H9 (cell line): ENCODE data around the gene CRAMP1. TPM values are rescaled to one million over a fixed set of nuclear protein-coding genes. Genes with fewer than 3 reads are reported as not detected.
A peak's percentile ranks its signal among the peaks of the same experiment; 100 is the strongest.

Source experiments
- DNase-seq: peaks from one replicate; pipeline ENCODE4 v3.0.0-alpha.2; 2017
- H2AFZ ChIP-seq: one replicate; pipeline ENCODE4 v1.6.1; 2013; ENCODE audit warnings: mild to moderate bottlenecking, low read length, control low read depth, moderate library complexity
- H2AK5ac ChIP-seq: 2 replicates; pipeline ENCODE4 v1.6.1; 2013; ENCODE audit warnings: low read length, control low read depth, mixed read lengths; ENCODE audit not compliant: insufficient read length
- H2BK120ac ChIP-seq: one replicate; pipeline ENCODE4 v1.6.1; 2013; ENCODE audit warnings: low read depth, mild to moderate bottlenecking, low read length, control low read depth, inconsistent platforms; ENCODE audit not compliant: poor library complexity, severe bottlenecking
- H2BK12ac ChIP-seq: 2 replicates; pipeline ENCODE4 v1.6.1; 2013; ENCODE audit warnings: low read length, control low read depth, mixed read lengths, low read depth; ENCODE audit not compliant: insufficient read length
- H2BK15ac ChIP-seq: 2 replicates; pipeline ENCODE4 v1.6.1; 2013; ENCODE audit warnings: low read depth, low read length, control low read depth
- H2BK20ac ChIP-seq: one replicate; pipeline ENCODE4 v1.6.1; 2013; ENCODE audit warnings: low read depth, mild to moderate bottlenecking, low read length, control low read depth, inconsistent platforms; ENCODE audit not compliant: poor library complexity, severe bottlenecking
- H2BK5ac ChIP-seq: 2 replicates; pipeline ENCODE4 v1.6.1; 2013; ENCODE audit warnings: low read length, control low read depth, mixed read lengths; ENCODE audit not compliant: insufficient read length
- H3K14ac ChIP-seq: 2 replicates; pipeline ENCODE4 v1.6.1; 2013; ENCODE audit warnings: low read length, control low read depth; ENCODE audit not compliant: insufficient read depth
- H3K18ac ChIP-seq: 2 replicates; pipeline ENCODE4 v1.6.1; 2013; ENCODE audit warnings: low read depth, mild to moderate bottlenecking, mixed read lengths, low read length, control low read depth; ENCODE audit not compliant: insufficient read length
- H3K23ac ChIP-seq: 2 replicates; pipeline ENCODE4 v1.6.1; 2013; ENCODE audit warnings: low read length, control low read depth, mixed read lengths, low read depth; ENCODE audit not compliant: insufficient read length
- H3K23me2 ChIP-seq: 2 replicates; pipeline ENCODE4 v1.6.1; 2013; ENCODE audit warnings: low read depth, mild to moderate bottlenecking, mixed read lengths, low read length, control low read depth; ENCODE audit not compliant: insufficient read length, poor library complexity, severe bottlenecking
- H3K27ac ChIP-seq: 2 replicates; pipeline ENCODE4 v1.5.1; 2013; ENCODE audit warnings: low read length, control low read depth, mixed read lengths, low read depth; ENCODE audit not compliant: insufficient read length
- H3K27me3 ChIP-seq: 2 replicates; pipeline ENCODE4 v1.6.1; 2013; ENCODE audit warnings: low read length, control low read depth, inconsistent platforms; ENCODE audit not compliant: insufficient read depth
- H3K4ac ChIP-seq: 2 replicates; pipeline ENCODE4 v1.6.1; 2013; ENCODE audit warnings: low read depth, mild to moderate bottlenecking, control low read depth, inconsistent platforms, low read length, moderate library complexity
- H3K4me1 ChIP-seq: 2 replicates; pipeline ENCODE4 v1.6.1; 2013; ENCODE audit warnings: low read length, control low read depth, inconsistent platforms; ENCODE audit not compliant: insufficient read depth
- H3K4me2 ChIP-seq: 2 replicates; pipeline ENCODE4 v1.6.1; 2013; ENCODE audit warnings: low read length, control low read depth, mixed read lengths; ENCODE audit not compliant: insufficient read length, insufficient read depth
- H3K56ac ChIP-seq: 2 replicates; pipeline ENCODE4 v1.6.1; 2013; ENCODE audit warnings: low read depth, mild to moderate bottlenecking, mixed read lengths, low read length, control low read depth; ENCODE audit not compliant: insufficient read length
- H3K79me1 ChIP-seq: 2 replicates; pipeline ENCODE4 v1.6.1; 2013; ENCODE audit warnings: low read depth, mild to moderate bottlenecking, moderate library complexity, low read length, control low read depth, inconsistent platforms; ENCODE audit not compliant: insufficient read depth, poor library complexity, severe bottlenecking
- H3K79me2 ChIP-seq: 2 replicates; pipeline ENCODE4 v1.6.1; 2013; ENCODE audit warnings: low read length, control low read depth, inconsistent platforms; ENCODE audit not compliant: insufficient read depth
- H3K9ac ChIP-seq: 2 replicates; pipeline ENCODE4 v1.6.1; 2013; ENCODE audit warnings: low read length, control low read depth, mixed read lengths; ENCODE audit not compliant: insufficient read length; ENCODE audit errors: extremely low read depth
- H3K9me3 ChIP-seq: one replicate; pipeline ENCODE4 v1.6.1; 2013; ENCODE audit warnings: low read depth, low read length, inconsistent platforms; ENCODE audit not compliant: control insufficient read depth
- H3T11ph ChIP-seq: one replicate; pipeline ENCODE4 v1.6.1; 2013; ENCODE audit warnings: mild to moderate bottlenecking, low read length, control low read depth, inconsistent platforms
- H4K20me1 ChIP-seq: one replicate; pipeline ENCODE4 v1.6.1; 2013; ENCODE audit not compliant: control insufficient read depth, insufficient read length, insufficient read depth
- H4K5ac ChIP-seq: 2 replicates; pipeline ENCODE4 v1.6.1; 2013; ENCODE audit warnings: low read depth, mild to moderate bottlenecking, mixed read lengths, low read length, control low read depth; ENCODE audit not compliant: insufficient read length
- H4K8ac ChIP-seq: replicated peaks from 2 replicates; pipeline ENCODE4 v1.6.1; 2013; ENCODE audit warnings: low read length, control low read depth, mixed read lengths, low read depth; ENCODE audit not compliant: insufficient read length
- H4K91ac ChIP-seq: 2 replicates; pipeline ENCODE4 v1.6.1; 2013; ENCODE audit warnings: low read depth, mild to moderate bottlenecking, moderate library complexity, mixed read lengths, low read length, control low read depth; ENCODE audit not compliant: insufficient read length
- H3K27ac Mint-ChIP-seq, 3 experiments: 2 replicates in 2 of 3; 3 replicates in 1 of 3; pipeline ENCODE4 v1.8.0; 2020 to 2021; ENCODE audit warnings: mixed read lengths in 3 of 3, mild to moderate bottlenecking in 1 of 3, moderate library complexity in 1 of 3
- H3K27me3 Mint-ChIP-seq: 2 replicates; pipeline ENCODE4 v1.8.0; 2021; ENCODE audit warnings: low read depth, mild to moderate bottlenecking, moderate library complexity, mixed read lengths
- H3K36me3 Mint-ChIP-seq, 3 experiments: 2 replicates in 2 of 3; 3 replicates in 1 of 3; pipeline ENCODE4 v1.8.0; 2020 to 2021; ENCODE audit warnings: low read depth in 3 of 3, mixed read lengths in 3 of 3; ENCODE audit not compliant: insufficient read depth in 1 of 3
- H3K4me1 Mint-ChIP-seq, 2 experiments: 2 replicates each; pipeline ENCODE4 v1.8.0; 2020; ENCODE audit warnings: mixed read lengths in 2 of 2
- H3K4me3 Mint-ChIP-seq, 2 experiments: 2 replicates in 1 of 2; 3 replicates in 1 of 2; pipeline ENCODE4 v1.8.0; 2020 to 2021; ENCODE audit warnings: mild to moderate bottlenecking in 2 of 2, mixed read lengths in 2 of 2, moderate library complexity in 1 of 2
- H3K9me3 Mint-ChIP-seq, 2 experiments: 2 replicates in 1 of 2; 3 replicates in 1 of 2; pipeline ENCODE4 v1.8.0; 2020; ENCODE audit warnings: mild to moderate bottlenecking in 2 of 2, mixed read lengths in 2 of 2, moderate library complexity in 1 of 2
- WGBS: extraction: QIAGEN DNeasy Blood & Tissue Kit; methylation state at CpG from one replicate; pipeline ENCODE4 v1.1.7; 2013; ENCODE audit warnings: missing lambda C conversion rate, low lambda C conversion rate, mixed read lengths; ENCODE audit not compliant: insufficient read length; ENCODE audit errors: extremely low coverage; 5-methylcytosine and 5-hydroxymethylcytosine counted together
- total RNA-seq: library from RNA; stranded (reverse); gene quantifications from 2 replicates; pipeline ENCODE4 v1.2.1, GENCODE V29; 2021
- TF ChIP-seq, protein P1 (sequence below): fragments of 200-600 bp; sonication (generic); conservative IDR thresholded peaks from 3 replicates; pipeline ENCODE4 v1.8.0; 2021; ENCODE audit warnings: antibody characterized with exemption, mild to moderate bottlenecking

CRAMP1 gene
- total RNA-seq, 1 experiment from 2014 or later, result 46.2 TPM

DNA sequence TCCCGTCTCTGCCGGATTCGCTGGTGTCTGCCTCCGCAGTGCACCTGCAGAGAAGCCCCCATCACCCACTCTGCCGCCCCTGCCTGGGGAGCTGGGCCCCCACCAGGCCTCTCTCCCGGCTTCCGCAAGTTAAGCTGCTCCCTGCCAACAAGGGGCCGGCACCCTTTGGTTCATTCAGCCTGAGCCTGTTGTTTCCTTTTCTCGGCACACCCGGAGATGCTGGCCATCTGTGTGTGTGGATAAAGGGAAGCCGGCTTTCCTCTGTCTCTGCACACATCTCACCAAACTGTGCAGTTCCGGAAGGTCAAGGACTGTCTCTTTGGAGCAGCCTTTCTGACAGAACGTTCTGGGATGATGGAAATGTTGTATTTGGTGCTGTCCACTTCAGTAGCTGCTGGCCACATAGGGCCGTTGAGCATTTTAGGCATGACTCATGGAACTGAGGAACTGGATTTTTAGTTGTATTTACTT lies 100.7 kb downstream of the CRAMP1 start:
- H2BK20ac ChIP-seq, result no peak overlapping the region
- no peaks in the 10 kb centered on the region for H3K9me3 Mint-ChIP-seq
- no peak overlapping the region for H2AFZ ChIP-seq
- no CpG with 5 or more reads among the region's 14 CpGs for WGBS
- TF ChIP-seq, protein P1, sequence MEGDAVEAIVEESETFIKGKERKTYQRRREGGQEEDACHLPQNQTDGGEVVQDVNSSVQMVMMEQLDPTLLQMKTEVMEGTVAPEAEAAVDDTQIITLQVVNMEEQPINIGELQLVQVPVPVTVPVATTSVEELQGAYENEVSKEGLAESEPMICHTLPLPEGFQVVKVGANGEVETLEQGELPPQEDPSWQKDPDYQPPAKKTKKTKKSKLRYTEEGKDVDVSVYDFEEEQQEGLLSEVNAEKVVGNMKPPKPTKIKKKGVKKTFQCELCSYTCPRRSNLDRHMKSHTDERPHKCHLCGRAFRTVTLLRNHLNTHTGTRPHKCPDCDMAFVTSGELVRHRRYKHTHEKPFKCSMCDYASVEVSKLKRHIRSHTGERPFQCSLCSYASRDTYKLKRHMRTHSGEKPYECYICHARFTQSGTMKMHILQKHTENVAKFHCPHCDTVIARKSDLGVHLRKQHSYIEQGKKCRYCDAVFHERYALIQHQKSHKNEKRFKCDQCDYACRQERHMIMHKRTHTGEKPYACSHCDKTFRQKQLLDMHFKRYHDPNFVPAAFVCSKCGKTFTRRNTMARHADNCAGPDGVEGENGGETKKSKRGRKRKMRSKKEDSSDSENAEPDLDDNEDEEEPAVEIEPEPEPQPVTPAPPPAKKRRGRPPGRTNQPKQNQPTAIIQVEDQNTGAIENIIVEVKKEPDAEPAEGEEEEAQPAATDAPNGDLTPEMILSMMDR, result no peak
- peaks cover 28 to 29% of the 10 kb centered on the region in 2 experiments for H3K4me1 Mint-ChIP-seq
- H3K23ac ChIP-seq, result no peak overlapping the region
- H3K27me3 ChIP-seq, result no peaks in the 10 kb centered on the region
- no peaks in the 10 kb centered on the region for H3K4me1 ChIP-seq
- no peak overlapping the region for H3K9ac ChIP-seq
- peaks cover 4% of the 10 kb centered on the region; the same call in 1 of the 2 replicates for H3K79me2 ChIP-seq
- no peak overlapping the region for H2BK120ac ChIP-seq
- no peak overlapping the region; the same call in 1 of the 2 replicates for H3K14ac ChIP-seq
- no peak overlapping the region for H3K27ac ChIP-seq
- H2AK5ac ChIP-seq, result no peak overlapping the region
- H4K20me1 ChIP-seq, result no peaks in the 10 kb centered on the region
- H3K23me2 ChIP-seq, result no peaks in the 10 kb centered on the region
- peak overlapping the region in 1 of 3 experiments; percentile 63; a peak in 1 of 7 replicates for H3K27ac Mint-ChIP-seq
- no peaks in the 10 kb centered on the region for H3K36me3 Mint-ChIP-seq
- H3K4ac ChIP-seq, result no peak overlapping the region
- H3K18ac ChIP-seq, result no peak overlapping the region
- no peak overlapping the region for H2BK12ac ChIP-seq
- no peak overlapping the region for H4K5ac ChIP-seq
- no peak overlapping the region for H3K56ac ChIP-seq
- peaks cover 16% of the 10 kb centered on the region for H3K79me1 ChIP-seq
- H4K8ac ChIP-seq, result no peak overlapping the region
- H3K27me3 Mint-ChIP-seq, result 0 out of 2 replicates have a peak, but pooled peaks cover 1% of the 10 kb centered on the region
- H3K4me3 Mint-ChIP-seq, result no peak overlapping the region
- DNase-seq, result no peak
- H3T11ph ChIP-seq, result no peak overlapping the region
- H2BK15ac ChIP-seq, result no peak overlapping the region
- no peak overlapping the region for H4K91ac ChIP-seq
- H3K9me3 ChIP-seq, result no peaks in the 10 kb centered on the region
- H2BK5ac ChIP-seq, result no peak overlapping the region
- H3K4me2 ChIP-seq, result no peak overlapping the region
